IMR-90 (cell line): ENCODE results near the gene TBC1D22A. TPM values are rescaled to one million over a fixed set of nuclear protein-coding genes. Genes with fewer than 3 reads are reported as not detected.

Source experiments
- ATAC-seq: fragments of 200-7000 bp; cut with Tn5 transposase; 2 replicates; pipeline ENCODE4 v1.9.1; 2020; ENCODE audit warnings: low read depth, mild to moderate bottlenecking, moderate library complexity
- BruUV-seq: library from RNA; stranded (reverse); fragments of 400-500 nt; replicated peaks from 2 replicates; lab custom pipeline; 2021; lab: Mats Ljungman, UMichigan
- CTCF ChIA-PET: fragments of 300-600 bp; formaldehyde crosslinking; extraction: SDS; loops from one replicate; lab custom pipeline; 2021; ENCODE audit warnings: antibody characterized with exemption; lab: Yijun Ruan, JAX
- POLR2A ChIA-PET: fragments of 300-600 bp; sonication (Branson Sonifier 250); formaldehyde crosslinking; loops from one replicate; lab custom pipeline; 2022; ENCODE audit warnings: antibody characterized with exemption; ENCODE audit not compliant: unreplicated experiment; lab: Charles Lee
- DNase-seq: peaks from one replicate; pipeline ENCODE4 v3.0.0; 2013
- H2AFZ ChIP-seq: replicated peaks from 2 replicates; pipeline ENCODE3; 2013; ENCODE audit warnings: low read length, mild to moderate bottlenecking; ENCODE audit not compliant: poor library complexity
- H2AK5ac ChIP-seq: 2 replicates; pipeline ENCODE4 v1.6.1; 2013; ENCODE audit warnings: low read depth, low read length, inconsistent platforms
- H2AK9ac ChIP-seq: replicated peaks from 2 replicates; pipeline ENCODE3; 2013; ENCODE audit warnings: mild to moderate bottlenecking, low read depth, low read length, moderate library complexity; ENCODE audit not compliant: poor library complexity
- H2BK120ac ChIP-seq: 2 replicates; pipeline ENCODE4 v1.6.1; 2013; ENCODE audit warnings: low read depth, low read length, inconsistent platforms
- H2BK15ac ChIP-seq: 3 replicates; pipeline ENCODE4 v1.6.1; 2013; ENCODE audit warnings: low read depth, low read length, inconsistent platforms
- H2BK20ac ChIP-seq: 2 replicates; pipeline ENCODE4 v1.6.1; 2013; ENCODE audit warnings: low read depth, mild to moderate bottlenecking, inconsistent platforms, low read length, moderate library complexity
- H2BK5ac ChIP-seq: 2 replicates; pipeline ENCODE4 v1.6.1; 2013; ENCODE audit warnings: mild to moderate bottlenecking, low read depth, low read length, inconsistent platforms; ENCODE audit not compliant: poor library complexity, severe bottlenecking
- H3K14ac ChIP-seq: replicated peaks from 2 replicates; pipeline ENCODE4 v1.6.1; 2013; ENCODE audit warnings: low read depth, low read length, inconsistent platforms
- H3K18ac ChIP-seq: 2 replicates; pipeline ENCODE4 v1.6.1; 2013; ENCODE audit warnings: low read depth, low read length, control low read depth
- H3K23ac ChIP-seq: 2 replicates; pipeline ENCODE4 v1.6.1; 2013; ENCODE audit warnings: low read depth, low read length, inconsistent platforms
- H3K27ac ChIP-seq: 2 replicates; pipeline ENCODE4 v1.5.1; 2013; ENCODE audit warnings: mild to moderate bottlenecking, control low read depth, low read length; ENCODE audit not compliant: insufficient read depth
- H3K27me3 ChIP-seq: 2 replicates; pipeline ENCODE4 v1.6.1; 2013; ENCODE audit warnings: low read length; ENCODE audit not compliant: control insufficient read depth, insufficient read depth
- H3K36me3 ChIP-seq: 2 replicates; pipeline ENCODE4 v1.6.1; 2013; ENCODE audit warnings: low read length, mixed read lengths; ENCODE audit not compliant: control insufficient read depth, insufficient read depth
- H3K4ac ChIP-seq: 2 replicates; pipeline ENCODE4 v1.6.1; 2013; ENCODE audit warnings: low read depth, low read length, inconsistent platforms
- H3K4me1 ChIP-seq: 2 replicates; pipeline ENCODE4 v1.6.1; 2013; ENCODE audit warnings: low read length, mixed read lengths; ENCODE audit not compliant: control insufficient read depth, insufficient read depth
- H3K4me2 ChIP-seq: 2 replicates; pipeline ENCODE4 v1.6.1; 2013; ENCODE audit warnings: low read depth, mild to moderate bottlenecking, control low read depth, low read length, moderate library complexity
- H3K4me3 ChIP-seq: 2 replicates; pipeline ENCODE4 v1.5.1; 2013; ENCODE audit warnings: low read depth, mild to moderate bottlenecking, control low read depth, low read length, moderate library complexity; ENCODE audit not compliant: insufficient read depth
- H3K56ac ChIP-seq: 2 replicates; pipeline ENCODE4 v1.6.1; 2013; ENCODE audit warnings: low read length, inconsistent platforms; ENCODE audit not compliant: insufficient read depth; ENCODE audit errors: extremely low read depth
- H3K79me1 ChIP-seq, 2 experiments: 2 replicates each; pipeline ENCODE4 v1.6.1; 2013; ENCODE audit warnings: low read length in 2 of 2, inconsistent platforms in 1 of 2, low read depth in 1 of 2
- H3K9ac ChIP-seq: 2 replicates; pipeline ENCODE4 v1.6.1; 2013; ENCODE audit warnings: low read depth, low read length, control low read depth
- H3K9me1 ChIP-seq: 2 replicates; pipeline ENCODE4 v1.6.1; 2013; ENCODE audit warnings: low read length, inconsistent platforms; ENCODE audit not compliant: insufficient read depth
- H3K9me3 ChIP-seq: 2 replicates; pipeline ENCODE4 v1.6.1; 2013; ENCODE audit warnings: low read length; ENCODE audit not compliant: control insufficient read depth, insufficient read depth
- H4K20me1 ChIP-seq: 2 replicates; pipeline ENCODE4 v1.6.1; 2013; ENCODE audit warnings: low read length, inconsistent platforms; ENCODE audit not compliant: insufficient read depth
- H4K5ac ChIP-seq: 2 replicates; pipeline ENCODE4 v1.6.1; 2013; ENCODE audit warnings: mild to moderate bottlenecking, low read depth, low read length, control low read depth
- H4K8ac ChIP-seq, 2 experiments: 2 replicates each; pipeline ENCODE4 v1.6.1; 2013; ENCODE audit warnings: low read depth in 2 of 2, low read length in 2 of 2, control low read depth in 1 of 2, inconsistent platforms in 1 of 2
- H4K91ac ChIP-seq: 2 replicates; pipeline ENCODE4 v1.6.1; 2013; ENCODE audit warnings: low read depth, low read length, inconsistent platforms; ENCODE audit not compliant: insufficient read depth
- BHLHE40 ChIP-seq: fragments of 150-350 bp; IDR thresholded peaks from 2 replicates; pipeline ENCODE4 v1.6.1; 2016; ENCODE audit warnings: mild to moderate bottlenecking, low read depth, low read length
- CEBPB ChIP-seq: IDR thresholded peaks from 2 replicates; pipeline ENCODE4 v1.6.1; 2012; ENCODE audit warnings: low read depth, low read length, improper control_type of control experiment
- CHD1 ChIP-seq: IDR thresholded peaks from 2 replicates; pipeline ENCODE4 v1.6.1; 2012; ENCODE audit warnings: low read depth, low read length, improper control_type of control experiment
- FOS ChIP-seq: fragments of 150-350 bp; IDR thresholded peaks from 2 replicates; pipeline ENCODE4 v1.6.1; 2016; ENCODE audit warnings: low read depth, low read length
- MAFK ChIP-seq: IDR thresholded peaks from 2 replicates; pipeline ENCODE4 v1.6.1; 2012; ENCODE audit warnings: low read depth, low read length, improper control_type of control experiment
- MAZ ChIP-seq: IDR thresholded peaks from 2 replicates; pipeline ENCODE4 v1.6.1; 2012; ENCODE audit warnings: low read depth, mild to moderate bottlenecking, low read length, improper control_type of control experiment, moderate library complexity, borderline replicate concordance
- MXI1 ChIP-seq: IDR thresholded peaks from 2 replicates; pipeline ENCODE4 v1.6.1; 2012; ENCODE audit warnings: low read depth, mild to moderate bottlenecking, low read length, moderate library complexity, borderline replicate concordance
- NFE2L2 ChIP-seq: fragments of 150-350 bp; IDR thresholded peaks from 2 replicates; pipeline ENCODE4 v1.6.1; 2016; ENCODE audit warnings: low read depth, mild to moderate bottlenecking, low read length
- POLR2A ChIP-seq: IDR thresholded peaks from 2 replicates; pipeline ENCODE4 v1.6.1; 2012; ENCODE audit warnings: mild to moderate bottlenecking, low read depth, low read length
- RAD21 ChIP-seq: IDR thresholded peaks from 2 replicates; pipeline ENCODE4 v1.6.1; 2012; ENCODE audit warnings: low read length, improper control_type of control experiment
- RCOR1 ChIP-seq: IDR thresholded peaks from 2 replicates; pipeline ENCODE4 v1.6.1; 2012; ENCODE audit warnings: mild to moderate bottlenecking, low read length, improper control_type of control experiment; ENCODE audit not compliant: insufficient replicate concordance
- RFX5 ChIP-seq: IDR thresholded peaks from 2 replicates; pipeline ENCODE4 v1.8.0; 2012; ENCODE audit warnings: low read depth, mild to moderate bottlenecking, low read length, moderate library complexity
- SMC3 ChIP-seq: fragments of 150-350 bp; IDR thresholded peaks from 2 replicates; pipeline ENCODE4 v1.6.1; 2016; ENCODE audit warnings: low read depth, mild to moderate bottlenecking, antibody characterized with exemption, low read length, moderate library complexity
- WGBS, 2 experiments: methylation state at CpG; one replicate each; pipeline versions ENCODE4 v1.1.5 to v1.1.7; 2013; ENCODE audit warnings: missing lambda C conversion rate in 2 of 2; ENCODE audit not compliant: insufficient read length in 1 of 2; ENCODE audit errors: extremely low coverage in 2 of 2; 5-methylcytosine and 5-hydroxymethylcytosine counted together
- dilution Hi-C: fragments of 300-500 bp; cut with HindIII; formaldehyde crosslinking; loops from one replicate; pipeline ENCODE4 v1.14.3; 2018; ENCODE audit warnings: low sequenced_read_pairs; ENCODE audit not compliant: unreplicated experiment
- in situ Hi-C: fragments of 300-500 bp; cut with MboI; formaldehyde crosslinking; loops from 3 replicates; pipeline ENCODE4 v1.14.3; 2019; ENCODE audit warnings: low sequenced_read_pairs, inconsistent platforms, mixed read lengths
- intact Hi-C: fragments of 100-400 bp; cut with micrococcal nuclease; formaldehyde crosslinking; loops from 2 replicates; pipeline ENCODE4 v1.10.0; 2022
- polyA plus RNA-seq, 3 experiments: library from polyadenylated mRNA; depleted of rRNA; stranded (reverse); fragments of >200 nt; gene quantifications; 2 replicates each; pipeline ENCODE4 v1.2.3, GENCODE V29; 2012; ENCODE audit warnings: low replicate concordance in 1 of 3
- total RNA-seq: library from RNA; depleted of rRNA; stranded (reverse); fragments of >200 nt; gene quantifications from 2 replicates; pipeline ENCODE4 v1.2.3, GENCODE V29; 2012
- TF ChIP-seq, protein P1 (sequence below): fragments of 150-350 bp; IDR thresholded peaks from 2 replicates; pipeline ENCODE4 v1.6.1; 2016; ENCODE audit warnings: low read depth, mild to moderate bottlenecking, low read length, moderate library complexity, borderline replicate concordance
- TF ChIP-seq, protein P2 (sequence below): conservative IDR thresholded peaks from 2 replicates; pipeline ENCODE4 v1.5.1; 2012; ENCODE audit warnings: mild to moderate bottlenecking, low read depth, low read length, improper control_type of control experiment
- TF ChIP-seq, protein P3 (sequence below): fragments of 150-350 bp; IDR thresholded peaks from 2 replicates; pipeline ENCODE4 v1.6.1; 2017; ENCODE audit warnings: mild to moderate bottlenecking, antibody characterized with exemption, low read length, low read depth

TBC1D22A gene
- total and polyA plus RNA-seq, 2 of the 4 experiments (the other 2 are of a cell fraction): 9.0 to 16.7 TPM

DNA sequence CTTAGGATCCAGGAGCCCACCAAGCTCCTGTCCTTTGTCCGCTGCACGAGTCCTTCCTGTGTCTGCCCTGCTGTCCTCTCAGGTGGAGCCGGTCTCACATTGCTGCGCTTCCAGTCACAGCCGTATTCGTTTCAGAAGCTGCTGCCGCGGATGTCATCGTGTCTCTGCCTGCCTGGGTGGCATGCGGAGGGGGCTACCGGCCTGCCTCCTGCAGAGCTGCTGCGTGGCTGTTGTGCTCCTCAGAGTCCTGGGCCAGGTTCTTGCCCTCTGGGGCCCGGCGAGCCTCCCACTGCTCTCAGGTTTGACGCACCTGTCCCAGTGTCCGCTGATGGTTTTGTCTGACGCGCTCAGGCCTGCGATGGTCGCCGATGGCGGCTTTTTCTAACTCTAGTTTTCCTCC lies 254.2 kb downstream of the TBC1D22A start:
- peaks cover 8% of the 10 kb centered on the region for H3K4me1 ChIP-seq
- H3K4me2 ChIP-seq: no peak overlapping the region
- H3K18ac ChIP-seq: no peak overlapping the region
- H3K9me3 ChIP-seq: no peaks in the 10 kb centered on the region
- H2AK5ac ChIP-seq: no peak overlapping the region
- H3K79me1 ChIP-seq: peaks cover under 1 to 23% of the 10 kb centered on the region in 2 experiments; a peak in 2 of 4 replicates
- no peak overlapping the region for H3K27ac ChIP-seq
- H4K20me1 ChIP-seq: peaks cover 29% of the 10 kb centered on the region
- in situ Hi-C loops (no loop called here), dilution Hi-C loops (no loop called here), intact Hi-C loops (no loop called here)
- no peak overlapping the region for H2AK9ac ChIP-seq
- no peak overlapping the region for H2BK15ac ChIP-seq
- H3K36me3 ChIP-seq: no peaks in the 10 kb centered on the region; the same call in 1 of the 2 replicates
- ATAC-seq (no peak), DNase-seq (no peak)
- H2BK120ac ChIP-seq: no peak overlapping the region
- no peak overlapping the region for H3K56ac ChIP-seq
- H2BK20ac ChIP-seq: no peak overlapping the region
- peaks cover 12% of the 10 kb centered on the region for H3K9me1 ChIP-seq
- no peak overlapping the region for H3K9ac ChIP-seq
- no peak overlapping the region for H3K14ac ChIP-seq
- ChIA-PET CTCF (no interaction called here), POLR2A (no interaction called here)
- no peak overlapping the region for H4K8ac ChIP-seq
- H3K4me3 ChIP-seq: no peak overlapping the region
- H4K91ac ChIP-seq: no peak overlapping the region
- no peak overlapping the region for H3K4ac ChIP-seq
- no peak overlapping the region for H2BK5ac ChIP-seq
- no peak overlapping the region for H2AFZ ChIP-seq
- WGBS, 2 experiments: 95% methylated on average over 15 of the region's 22 CpGs; no CpG with 5 or more reads in 1 of the 2 experiments
- H3K27me3 ChIP-seq: no peaks in the 10 kb centered on the region
- BruUV-seq: no TSS peak
- no peak overlapping the region for H3K23ac ChIP-seq
- TF ChIP-seq CEBPB (no peak), CHD1 (no peak), RFX5 (no peak), SMC3 (no peak), POLR2A (no peak), MXI1 (no peak), RAD21 (no peak), FOS (no peak), MAFK (no peak), MAZ (no peak), BHLHE40 (no peak), RCOR1 (no peak), NFE2L2 (no peak)
- TF ChIP-seq, protein P1, sequence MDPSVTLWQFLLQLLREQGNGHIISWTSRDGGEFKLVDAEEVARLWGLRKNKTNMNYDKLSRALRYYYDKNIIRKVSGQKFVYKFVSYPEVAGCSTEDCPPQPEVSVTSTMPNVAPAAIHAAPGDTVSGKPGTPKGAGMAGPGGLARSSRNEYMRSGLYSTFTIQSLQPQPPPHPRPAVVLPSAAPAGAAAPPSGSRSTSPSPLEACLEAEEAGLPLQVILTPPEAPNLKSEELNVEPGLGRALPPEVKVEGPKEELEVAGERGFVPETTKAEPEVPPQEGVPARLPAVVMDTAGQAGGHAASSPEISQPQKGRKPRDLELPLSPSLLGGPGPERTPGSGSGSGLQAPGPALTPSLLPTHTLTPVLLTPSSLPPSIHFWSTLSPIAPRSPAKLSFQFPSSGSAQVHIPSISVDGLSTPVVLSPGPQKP: no peak
- TF ChIP-seq, protein P2, sequence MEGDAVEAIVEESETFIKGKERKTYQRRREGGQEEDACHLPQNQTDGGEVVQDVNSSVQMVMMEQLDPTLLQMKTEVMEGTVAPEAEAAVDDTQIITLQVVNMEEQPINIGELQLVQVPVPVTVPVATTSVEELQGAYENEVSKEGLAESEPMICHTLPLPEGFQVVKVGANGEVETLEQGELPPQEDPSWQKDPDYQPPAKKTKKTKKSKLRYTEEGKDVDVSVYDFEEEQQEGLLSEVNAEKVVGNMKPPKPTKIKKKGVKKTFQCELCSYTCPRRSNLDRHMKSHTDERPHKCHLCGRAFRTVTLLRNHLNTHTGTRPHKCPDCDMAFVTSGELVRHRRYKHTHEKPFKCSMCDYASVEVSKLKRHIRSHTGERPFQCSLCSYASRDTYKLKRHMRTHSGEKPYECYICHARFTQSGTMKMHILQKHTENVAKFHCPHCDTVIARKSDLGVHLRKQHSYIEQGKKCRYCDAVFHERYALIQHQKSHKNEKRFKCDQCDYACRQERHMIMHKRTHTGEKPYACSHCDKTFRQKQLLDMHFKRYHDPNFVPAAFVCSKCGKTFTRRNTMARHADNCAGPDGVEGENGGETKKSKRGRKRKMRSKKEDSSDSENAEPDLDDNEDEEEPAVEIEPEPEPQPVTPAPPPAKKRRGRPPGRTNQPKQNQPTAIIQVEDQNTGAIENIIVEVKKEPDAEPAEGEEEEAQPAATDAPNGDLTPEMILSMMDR: no peak
- TF ChIP-seq, protein P3, sequence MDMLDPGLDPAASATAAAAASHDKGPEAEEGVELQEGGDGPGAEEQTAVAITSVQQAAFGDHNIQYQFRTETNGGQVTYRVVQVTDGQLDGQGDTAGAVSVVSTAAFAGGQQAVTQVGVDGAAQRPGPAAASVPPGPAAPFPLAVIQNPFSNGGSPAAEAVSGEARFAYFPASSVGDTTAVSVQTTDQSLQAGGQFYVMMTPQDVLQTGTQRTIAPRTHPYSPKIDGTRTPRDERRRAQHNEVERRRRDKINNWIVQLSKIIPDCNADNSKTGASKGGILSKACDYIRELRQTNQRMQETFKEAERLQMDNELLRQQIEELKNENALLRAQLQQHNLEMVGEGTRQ: no peak
- no peak overlapping the region for H4K5ac ChIP-seq
